ENCODE measurements around the gene DAPK1.

DAPK1 gene

GRCh38 chr9:87524061-87524460 is 26.4 kb downstream of the DAPK1 start:
- H3K9ac ChIP-seq (ENCODE audit: low read length), result no peak overlapping the region
- H3K9me3 ChIP-seq (ENCODE audit: insufficient read depth, low read length), result no peaks in the 10 kb centered on the region
- H3K4me3 ChIP-seq (ENCODE audit: low read length), result no peak overlapping the region
- no peaks in the 10 kb centered on the region for H3K36me3 ChIP-seq (replicated peaks; ENCODE audit: low read depth, low read length)
- H3K27ac ChIP-seq (ENCODE audit: low read length), result no peak overlapping the region
- H3K4me2 ChIP-seq (ENCODE audit: low read length), result no peak overlapping the region
- H3K79me2 ChIP-seq (ENCODE audit: low read length), result no peaks in the 10 kb centered on the region
- TF ChIP-seq CTCF (IDR thresholded peaks at IDR 0.05; ENCODE audit: low read depth, low read length), result no peak
- no peak for TF ChIP-seq EZH2phosphoT487 (IDR thresholded peaks at IDR 0.05; ENCODE audit: low read depth)
- no peaks in the 10 kb centered on the region for H3K27me3 ChIP-seq (ENCODE audit: low read depth, low read length)
- H2AFZ ChIP-seq (ENCODE audit: low read depth, low read length), result no peak overlapping the region
- H4K20me1 ChIP-seq (ENCODE audit: insufficient read depth, low read length), result no peaks in the 10 kb centered on the region
- no peaks in the 10 kb centered on the region for H3K4me1 ChIP-seq (ENCODE audit: low read length)

- TF ChIP-seq EZH2phosphoT487 (IDR thresholded peaks at IDR 0.05; ENCODE audit: low read depth) (no peak), CTCF (IDR thresholded peaks at IDR 0.05; ENCODE audit: low read depth, low read length) (no peak)
- H3K9ac ChIP-seq (ENCODE audit: low read length), result no peak overlapping the region
- H4K20me1 ChIP-seq (ENCODE audit: insufficient read depth, low read length), result no peaks in the 10 kb centered on the region
- no peaks in the 10 kb centered on the region for H3K36me3 ChIP-seq (replicated peaks; ENCODE audit: low read depth, low read length)
- no peak overlapping the region for H3K4me3 ChIP-seq (ENCODE audit: low read length)
- no peak overlapping the region for H3K27ac ChIP-seq (ENCODE audit: low read length)
- H3K4me1 ChIP-seq (ENCODE audit: low read length), result no peaks in the 10 kb centered on the region
- no peak overlapping the region for H3K4me2 ChIP-seq (ENCODE audit: low read length)
- no peaks in the 10 kb centered on the region for H3K27me3 ChIP-seq (ENCODE audit: low read depth, low read length)
- H3K79me2 ChIP-seq (ENCODE audit: low read length), result no peaks in the 10 kb centered on the region
- H3K9me3 ChIP-seq (ENCODE audit: insufficient read depth, low read length), result no peaks in the 10 kb centered on the region
- no peak overlapping the region for H2AFZ ChIP-seq (ENCODE audit: low read depth, low read length)
Measured at GRCh38 chr9:87525546-87526303, 28.1 kb downstream of the DAPK1 start.

- no peaks in the 10 kb centered on the region for H3K27me3 ChIP-seq (ENCODE audit: low read depth, low read length)
- no peak overlapping the region for H2AFZ ChIP-seq (ENCODE audit: low read depth, low read length)
- no peaks in the 10 kb centered on the region for H3K4me1 ChIP-seq (ENCODE audit: low read length)
- TF ChIP-seq CTCF (IDR thresholded peaks at IDR 0.05; ENCODE audit: low read depth, low read length) (no peak), EZH2phosphoT487 (IDR thresholded peaks at IDR 0.05; ENCODE audit: low read depth) (no peak)
- no peaks in the 10 kb centered on the region for H3K79me2 ChIP-seq (ENCODE audit: low read length)
- H3K27ac ChIP-seq (ENCODE audit: low read length), result no peak overlapping the region
- H3K4me2 ChIP-seq (ENCODE audit: low read length), result no peak overlapping the region
- H3K36me3 ChIP-seq (replicated peaks; ENCODE audit: low read depth, low read length), result no peaks in the 10 kb centered on the region
- H3K9ac ChIP-seq (ENCODE audit: low read length), result no peak overlapping the region
- H3K4me3 ChIP-seq (ENCODE audit: low read length), result no peak overlapping the region
- no peaks in the 10 kb centered on the region for H3K9me3 ChIP-seq (ENCODE audit: insufficient read depth, low read length)
- H4K20me1 ChIP-seq (ENCODE audit: insufficient read depth, low read length), result no peaks in the 10 kb centered on the region
Measured at GRCh38 chr9:87527211-87527916, 29.7 kb downstream of the DAPK1 start.

- H3K9me3 ChIP-seq (ENCODE audit: insufficient read depth, low read length), result no peaks in the 10 kb centered on the region
- no peak overlapping the region for H3K9ac ChIP-seq (ENCODE audit: low read length)
- H3K27ac ChIP-seq (ENCODE audit: low read length), result no peak overlapping the region
- no peaks in the 10 kb centered on the region for H3K27me3 ChIP-seq (ENCODE audit: low read depth, low read length)
- TF ChIP-seq EZH2phosphoT487 (IDR thresholded peaks at IDR 0.05; ENCODE audit: low read depth), result no peak
- TF ChIP-seq CTCF (IDR thresholded peaks at IDR 0.05; ENCODE audit: low read depth, low read length), result no peak
- no peak overlapping the region for H2AFZ ChIP-seq (ENCODE audit: low read depth, low read length)
- no peaks in the 10 kb centered on the region for H4K20me1 ChIP-seq (ENCODE audit: insufficient read depth, low read length)
- H3K4me1 ChIP-seq (ENCODE audit: low read length), result no peaks in the 10 kb centered on the region
- no peak overlapping the region for H3K4me2 ChIP-seq (ENCODE audit: low read length)
- H3K36me3 ChIP-seq (replicated peaks; ENCODE audit: low read depth, low read length), result no peaks in the 10 kb centered on the region
- no peaks in the 10 kb centered on the region for H3K79me2 ChIP-seq (ENCODE audit: low read length)
- no peak overlapping the region for H3K4me3 ChIP-seq (ENCODE audit: low read length)
Measured at GRCh38 chr9:87528969-87529368, 31.3 kb downstream of the DAPK1 start.
